Measurements from ENCODE around the gene RSPH6A. TPM values are rescaled to one million over a fixed set of nuclear protein-coding genes. Genes with fewer than 3 reads are reported as not detected.

Gene RSPH6A
- total RNA-seq, 1 experiment from 2014 or later: 0.55 TPM

DNA sequence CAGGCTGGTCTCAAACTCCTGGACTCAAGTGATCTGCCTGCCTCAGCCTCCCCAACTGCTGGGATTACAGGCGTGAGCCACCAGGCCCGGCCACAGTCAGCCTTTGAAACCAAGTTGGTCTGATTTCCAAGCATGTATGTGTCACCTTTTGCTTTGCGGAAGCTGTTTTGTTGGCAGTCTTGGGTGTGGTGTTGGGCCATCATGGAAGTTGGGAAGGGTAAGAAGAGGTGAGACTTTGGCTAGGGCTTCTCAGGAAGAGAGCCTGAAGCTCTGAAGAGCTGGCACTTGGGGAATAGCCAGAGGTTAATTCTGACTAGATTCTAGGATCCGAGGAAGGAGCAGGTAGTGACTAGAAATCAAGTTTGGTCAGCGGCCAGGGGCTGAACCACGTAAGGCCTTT is 2.8 kb downstream of the RSPH6A start:
- H3K9me3 ChIP-seq (ENCODE audit: control insufficient read depth, low read depth, low read length): no peaks in the 10 kb centered on the region
- H3K27ac Mint-ChIP-seq: no peak overlapping the region

More for the DNA sequence above, 2.8 kb downstream of the RSPH6A start:
- WGBS (ENCODE audit: extremely low coverage, insufficient read length, low lambda C conversion rate): no CpG with 5 or more reads among the region's 6 CpGs
- Histone ChIP-seq H3K4me2 (ENCODE audit: insufficient read depth, insufficient read length, low read length) (no peak overlapping the region), H3K23me2 (ENCODE audit: insufficient read length, low read depth, low read length, poor library complexity, severe bottlenecking) (peaks cover 13% of the 10 kb centered on the region), H3K27me3 (ENCODE audit: insufficient read depth, low read length) (no peaks in the 10 kb centered on the region), H2BK12ac (ENCODE audit: insufficient read length, low read depth, low read length) (no peak overlapping the region), H2BK120ac (ENCODE audit: low read depth, low read length, poor library complexity, severe bottlenecking) (no peak overlapping the region), H3K23ac (ENCODE audit: insufficient read length, low read depth, low read length) (no peak overlapping the region), H4K5ac (ENCODE audit: insufficient read length, low read depth, low read length) (no peak overlapping the region), H2AFZ (ENCODE audit: low read length) (no peak overlapping the region), H3K4ac (ENCODE audit: low read depth, low read length) (no peak overlapping the region), H2AK5ac (ENCODE audit: insufficient read length, low read length) (no peak overlapping the region), H3K79me1 (ENCODE audit: insufficient read depth, low read depth, low read length, poor library complexity, severe bottlenecking) (no peaks in the 10 kb centered on the region), H4K91ac (ENCODE audit: insufficient read length, low read depth, low read length) (no peak overlapping the region), H3K4me1 (ENCODE audit: insufficient read depth, low read length) (no peaks in the 10 kb centered on the region), H4K8ac (replicated peaks; ENCODE audit: insufficient read length, low read depth, low read length) (no peak overlapping the region), H2BK5ac (ENCODE audit: insufficient read length, low read length) (no peak overlapping the region), H3K79me2 (ENCODE audit: insufficient read depth, low read length) (no peaks in the 10 kb centered on the region), H2BK15ac (ENCODE audit: low read depth, low read length) (no peak overlapping the region), H3K27ac (ENCODE audit: insufficient read length, low read depth, low read length) (no peak overlapping the region), H4K20me1 (ENCODE audit: control insufficient read depth, insufficient read depth, insufficient read length) (no peaks in the 10 kb centered on the region), H3K9ac (ENCODE audit: extremely low read depth, insufficient read length, low read length) (no peak overlapping the region), H3T11ph (ENCODE audit: low read length) (no peak overlapping the region), H3K56ac (ENCODE audit: insufficient read length, low read depth, low read length) (no peak overlapping the region), H2BK20ac (ENCODE audit: low read depth, low read length, poor library complexity, severe bottlenecking) (no peak overlapping the region), H3K14ac (ENCODE audit: insufficient read depth, low read length) (no peak overlapping the region), H3K18ac (ENCODE audit: insufficient read length, low read depth, low read length) (no peak overlapping the region)
- TF ChIP-seq, protein P1, sequence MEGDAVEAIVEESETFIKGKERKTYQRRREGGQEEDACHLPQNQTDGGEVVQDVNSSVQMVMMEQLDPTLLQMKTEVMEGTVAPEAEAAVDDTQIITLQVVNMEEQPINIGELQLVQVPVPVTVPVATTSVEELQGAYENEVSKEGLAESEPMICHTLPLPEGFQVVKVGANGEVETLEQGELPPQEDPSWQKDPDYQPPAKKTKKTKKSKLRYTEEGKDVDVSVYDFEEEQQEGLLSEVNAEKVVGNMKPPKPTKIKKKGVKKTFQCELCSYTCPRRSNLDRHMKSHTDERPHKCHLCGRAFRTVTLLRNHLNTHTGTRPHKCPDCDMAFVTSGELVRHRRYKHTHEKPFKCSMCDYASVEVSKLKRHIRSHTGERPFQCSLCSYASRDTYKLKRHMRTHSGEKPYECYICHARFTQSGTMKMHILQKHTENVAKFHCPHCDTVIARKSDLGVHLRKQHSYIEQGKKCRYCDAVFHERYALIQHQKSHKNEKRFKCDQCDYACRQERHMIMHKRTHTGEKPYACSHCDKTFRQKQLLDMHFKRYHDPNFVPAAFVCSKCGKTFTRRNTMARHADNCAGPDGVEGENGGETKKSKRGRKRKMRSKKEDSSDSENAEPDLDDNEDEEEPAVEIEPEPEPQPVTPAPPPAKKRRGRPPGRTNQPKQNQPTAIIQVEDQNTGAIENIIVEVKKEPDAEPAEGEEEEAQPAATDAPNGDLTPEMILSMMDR (conservative IDR thresholded peaks at IDR 0.05): no peak
- Mint-ChIP-seq H3K4me1 (peaks cover 14 to 20% of the 10 kb centered on the region in 2 experiments), H3K27me3 (ENCODE audit: low read depth) (peaks cover 11% of the 10 kb centered on the region), H3K9me3 (no peaks in the 10 kb centered on the region), H3K36me3 (ENCODE audit: insufficient read depth in 1 of 3, low read depth in 3 of 3) (peaks cover 1 to 6% (median 5%) of the 10 kb centered on the region in 3 experiments; a peak in 3 of 7 replicates), H3K4me3 (peak overlapping the region in 1 of 2 experiments; percentile 38; a peak in 3 of 5 replicates)
- no peak for DNase-seq

All from H9 (cell line).